Measurements from ENCODE around the gene GPATCH1.

DNA sequence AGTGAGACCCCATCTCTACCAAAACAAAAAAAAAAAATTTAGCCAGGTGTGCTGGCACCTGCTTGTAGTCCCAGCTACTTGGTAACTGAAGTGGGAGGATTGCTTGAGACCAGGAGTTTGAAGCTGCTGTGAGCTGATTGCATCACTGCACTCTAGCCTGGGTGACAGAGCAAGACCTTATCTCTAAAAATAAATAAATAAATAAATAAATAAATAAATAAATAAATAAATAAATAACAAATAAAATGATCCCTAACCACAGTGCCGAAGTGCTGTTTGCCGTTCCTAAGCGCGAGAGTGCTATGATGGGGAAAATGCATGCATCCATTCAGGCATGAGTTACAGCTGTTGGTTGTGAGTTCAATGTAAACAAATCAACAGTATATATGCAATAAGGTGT is 78.2 kb downstream of the GPATCH1 start:
- TF ChIP-seq TAF1 (IDR thresholded peaks at IDR 0.05; ENCODE audit: borderline replicate concordance, insufficient read depth, low read length) (no peak), SIN3A (IDR thresholded peaks at IDR 0.05; ENCODE audit: borderline replicate concordance, insufficient read depth, low read length) (no peak)
